ENCODE data around the gene SIL1. TPM values are rescaled to one million over a fixed set of nuclear protein-coding genes. Genes with fewer than 3 reads are reported as not detected.

The SIL1 gene
- polyA plus RNA-seq, 3 donors = 25.4 to 35.1 (median 27.9) TPM

GRCh38 chr5:139023286-139023685 lies 174.9 kb downstream of the SIL1 start:
- H3K27ac ChIP-seq (ENCODE audit: low read depth in 1 of 2, low read length in 2 of 2) = no peak overlapping the region
- H3K4me1 ChIP-seq (ENCODE audit: control insufficient read depth in 1 of 2, insufficient read depth in 2 of 2, low read length in 2 of 2) = peaks cover 10 to 15% of the 10 kb centered on the region in 2 donors
- H4K20me1 ChIP-seq (ENCODE audit: insufficient read depth, low read length) = no peaks in the 10 kb centered on the region
- DNase-seq = no peak
- intact Hi-C loops (cut with micrococcal nuclease) = no loop called here
- Mint-ChIP-seq H3K27ac (peak overlapping the region in 2 of 7 donors; percentile 74 to 82), H3K4me3 (no peak overlapping the region), H3K27me3 (ENCODE audit: low read depth in 3 of 3) (no peaks in the 10 kb centered on the region), H3K4me1 (peaks cover 12% of the 10 kb centered on the region), H3K36me3 (peaks cover 63 to 72% of the 10 kb centered on the region in 2 donors), H3K9me3 (no peaks in the 10 kb centered on the region)
- no peak overlapping the region for H3K9ac ChIP-seq (ENCODE audit: insufficient read depth, low read length, poor library complexity, severe bottlenecking)
- 86% methylated on average over 1 of the region's 8 CpGs for WGBS (ENCODE audit: insufficient coverage)
- H3K9me3 ChIP-seq (replicated peaks in 1 of 2; ENCODE audit: control insufficient read depth in 1 of 2, insufficient read depth in 1 of 2, low read length in 2 of 2) = no peaks in the 10 kb centered on the region
- no peak overlapping the region for H3K4me2 ChIP-seq (replicated peaks; ENCODE audit: extremely low read depth, low read length, poor library complexity, severe bottlenecking)
- no peak overlapping the region for H3K4me3 ChIP-seq (replicated peaks in 1 of 3; ENCODE audit: low read depth in 2 of 3, low read length in 3 of 3)
- no peak for TF ChIP-seq CTCF (IDR thresholded peaks at IDR 0.05)
- H3K79me2 ChIP-seq (ENCODE audit: insufficient read depth, low read length) = no peaks in the 10 kb centered on the region
- no peaks in the 10 kb centered on the region for H3K27me3 ChIP-seq (ENCODE audit: control insufficient read depth in 2 of 2, insufficient read depth in 2 of 2, low read length in 2 of 2)
- no peak overlapping the region for H2AFZ ChIP-seq (ENCODE audit: insufficient read depth, low read depth, low read length, poor library complexity, severe bottlenecking)
- peaks cover 23 to 77% of the 10 kb centered on the region in 2 donors for H3K36me3 ChIP-seq (replicated peaks in 1 of 2; ENCODE audit: control insufficient read depth in 1 of 2, insufficient read depth in 2 of 2, low read length in 2 of 2)

- H3K79me2 ChIP-seq (ENCODE audit: insufficient read depth, low read length) = no peaks in the 10 kb centered on the region
- no peak for DNase-seq
- no peaks in the 10 kb centered on the region for H3K27me3 ChIP-seq (ENCODE audit: control insufficient read depth in 2 of 2, insufficient read depth in 2 of 2, low read length in 2 of 2)
- no peak overlapping the region for H3K9ac ChIP-seq (ENCODE audit: insufficient read depth, low read length, poor library complexity, severe bottlenecking)
- intact Hi-C loops (cut with micrococcal nuclease) = no loop called here
- Mint-ChIP-seq H3K9me3 (no peaks in the 10 kb centered on the region), H3K4me3 (no peak overlapping the region), H3K4me1 (peaks cover 6% of the 10 kb centered on the region), H3K36me3 (peaks cover 70 to 79% of the 10 kb centered on the region in 2 donors), H3K27ac (no peak overlapping the region), H3K27me3 (ENCODE audit: low read depth in 3 of 3) (no peaks in the 10 kb centered on the region)
- no peaks in the 10 kb centered on the region for H3K9me3 ChIP-seq (replicated peaks in 1 of 2; ENCODE audit: control insufficient read depth in 1 of 2, insufficient read depth in 1 of 2, low read length in 2 of 2)
- no peak overlapping the region for H3K4me2 ChIP-seq (replicated peaks; ENCODE audit: extremely low read depth, low read length, poor library complexity, severe bottlenecking)
- TF ChIP-seq CTCF (IDR thresholded peaks at IDR 0.05) = no peak
- H4K20me1 ChIP-seq (ENCODE audit: insufficient read depth, low read length) = no peaks in the 10 kb centered on the region
- no peak overlapping the region for H2AFZ ChIP-seq (ENCODE audit: insufficient read depth, low read depth, low read length, poor library complexity, severe bottlenecking)
- no peak overlapping the region for H3K27ac ChIP-seq (ENCODE audit: low read depth in 1 of 2, low read length in 2 of 2)
- H3K4me1 ChIP-seq (ENCODE audit: control insufficient read depth in 1 of 2, insufficient read depth in 2 of 2, low read length in 2 of 2) = peaks cover 7% of the 10 kb centered on the region in 2 donors
- no peak overlapping the region for H3K4me3 ChIP-seq (replicated peaks in 1 of 3; ENCODE audit: low read depth in 2 of 3, low read length in 3 of 3)
- no CpG with 5 or more reads among the region's 1 CpG for WGBS (ENCODE audit: insufficient coverage)
- peaks cover 26 to 81% of the 10 kb centered on the region in 2 donors for H3K36me3 ChIP-seq (replicated peaks in 1 of 2; ENCODE audit: control insufficient read depth in 1 of 2, insufficient read depth in 2 of 2, low read length in 2 of 2)
Observed at GRCh38 chr5:139022528-139022927, 175.6 kb downstream of the SIL1 start.

Data from CD14-positive monocyte (primary cell).